ENCODE results near the gene SOS1. TPM values are rescaled to one million over a fixed set of nuclear protein-coding genes. Genes with fewer than 3 reads are reported as not detected.

SOS1 gene
- total RNA-seq, 1 experiment from 2014 or later = 28.4 TPM

DNA sequence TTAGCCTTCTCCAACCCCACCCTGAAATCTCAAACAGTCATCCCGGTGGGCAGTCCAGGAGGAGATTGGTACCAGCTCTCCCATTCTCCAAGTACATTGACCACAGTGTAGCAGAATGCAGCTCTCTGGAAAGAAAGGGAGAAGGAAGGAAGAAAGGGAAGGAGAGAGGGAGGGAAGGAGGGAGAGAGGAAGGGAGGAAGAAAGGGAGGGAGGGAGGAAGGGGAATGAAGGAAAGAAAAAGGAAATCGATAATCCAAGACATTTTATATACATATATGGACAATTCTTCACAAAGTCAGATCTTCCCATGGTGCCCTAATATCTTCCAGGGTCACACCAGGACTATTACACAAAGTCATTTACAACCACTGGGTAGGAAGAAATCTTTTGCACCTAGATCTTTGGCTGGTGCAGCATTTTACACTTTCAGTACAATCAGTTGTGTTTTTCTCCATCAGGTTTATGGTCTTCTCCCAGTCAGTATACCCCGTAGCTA lies 172.4 kb downstream of the SOS1 start:
- H3K9me3 Mint-ChIP-seq = no peaks in the 10 kb centered on the region
- ATAC-seq (no peak), DNase-seq (ENCODE audit: low spot score) (no peak)
- ChIA-PET POLR2A (interaction anchor here (1.1 kb wide), 2 partner anchors 172 to 197 kb away, joined by 3 to 7 read pairs; partner anchors contain the start of genes SOS1 and SRSF7), CTCF (interaction anchor here (0.5 to 4.1 kb wide), 55 partner anchors 9 to 737 kb away, joined by 3 to 121 read pairs (median 5); partner anchors contain the start of genes DHX57, MORN2 and SOS1)
- no peaks in the 10 kb centered on the region for H3K36me3 Mint-ChIP-seq
- peaks cover 26% of the 10 kb centered on the region for H3K4me1 Mint-ChIP-seq
- no peak overlapping the region for H3K4me3 Mint-ChIP-seq
- H3K27ac Mint-ChIP-seq = no peak overlapping the region
- H3K27me3 Mint-ChIP-seq (ENCODE audit: low read depth) = peaks cover 2% of the 10 kb centered on the region; the same call in 1 of the 2 replicates
- TF ChIP-seq, protein P1, sequence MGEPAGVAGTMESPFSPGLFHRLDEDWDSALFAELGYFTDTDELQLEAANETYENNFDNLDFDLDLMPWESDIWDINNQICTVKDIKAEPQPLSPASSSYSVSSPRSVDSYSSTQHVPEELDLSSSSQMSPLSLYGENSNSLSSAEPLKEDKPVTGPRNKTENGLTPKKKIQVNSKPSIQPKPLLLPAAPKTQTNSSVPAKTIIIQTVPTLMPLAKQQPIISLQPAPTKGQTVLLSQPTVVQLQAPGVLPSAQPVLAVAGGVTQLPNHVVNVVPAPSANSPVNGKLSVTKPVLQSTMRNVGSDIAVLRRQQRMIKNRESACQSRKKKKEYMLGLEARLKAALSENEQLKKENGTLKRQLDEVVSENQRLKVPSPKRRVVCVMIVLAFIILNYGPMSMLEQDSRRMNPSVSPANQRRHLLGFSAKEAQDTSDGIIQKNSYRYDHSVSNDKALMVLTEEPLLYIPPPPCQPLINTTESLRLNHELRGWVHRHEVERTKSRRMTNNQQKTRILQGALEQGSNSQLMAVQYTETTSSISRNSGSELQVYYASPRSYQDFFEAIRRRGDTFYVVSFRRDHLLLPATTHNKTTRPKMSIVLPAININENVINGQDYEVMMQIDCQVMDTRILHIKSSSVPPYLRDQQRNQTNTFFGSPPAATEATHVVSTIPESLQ (CRISPR knock-in tag; IDR thresholded peaks at IDR 0.05) = no peak
- TF ChIP-seq ATF1 (CRISPR knock-in tag; IDR thresholded peaks at IDR 0.05) (no peak), FOXJ3 (CRISPR knock-in tag; IDR thresholded peaks at IDR 0.05; ENCODE audit: borderline replicate concordance) (no peak), ZNF416 (CRISPR knock-in tag; IDR thresholded peaks at IDR 0.05) (no peak), CREM (CRISPR knock-in tag; IDR thresholded peaks at IDR 0.05) (no peak), SMAD4 (CRISPR knock-in tag; IDR thresholded peaks at IDR 0.05) (no peak), ZNF121 (CRISPR knock-in tag; IDR thresholded peaks at IDR 0.05) (no peak), ZNF138 (CRISPR knock-in tag; conservative IDR thresholded peaks at IDR 0.05) (no peak), TEAD4 (CRISPR knock-in tag; IDR thresholded peaks at IDR 0.05) (no peak)
- TF ChIP-seq, protein P2, sequence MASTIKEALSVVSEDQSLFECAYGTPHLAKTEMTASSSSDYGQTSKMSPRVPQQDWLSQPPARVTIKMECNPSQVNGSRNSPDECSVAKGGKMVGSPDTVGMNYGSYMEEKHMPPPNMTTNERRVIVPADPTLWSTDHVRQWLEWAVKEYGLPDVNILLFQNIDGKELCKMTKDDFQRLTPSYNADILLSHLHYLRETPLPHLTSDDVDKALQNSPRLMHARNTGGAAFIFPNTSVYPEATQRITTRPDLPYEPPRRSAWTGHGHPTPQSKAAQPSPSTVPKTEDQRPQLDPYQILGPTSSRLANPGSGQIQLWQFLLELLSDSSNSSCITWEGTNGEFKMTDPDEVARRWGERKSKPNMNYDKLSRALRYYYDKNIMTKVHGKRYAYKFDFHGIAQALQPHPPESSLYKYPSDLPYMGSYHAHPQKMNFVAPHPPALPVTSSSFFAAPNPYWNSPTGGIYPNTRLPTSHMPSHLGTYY (CRISPR knock-in tag; IDR thresholded peaks at IDR 0.05) = no peak
- TF ChIP-seq, protein P3, sequence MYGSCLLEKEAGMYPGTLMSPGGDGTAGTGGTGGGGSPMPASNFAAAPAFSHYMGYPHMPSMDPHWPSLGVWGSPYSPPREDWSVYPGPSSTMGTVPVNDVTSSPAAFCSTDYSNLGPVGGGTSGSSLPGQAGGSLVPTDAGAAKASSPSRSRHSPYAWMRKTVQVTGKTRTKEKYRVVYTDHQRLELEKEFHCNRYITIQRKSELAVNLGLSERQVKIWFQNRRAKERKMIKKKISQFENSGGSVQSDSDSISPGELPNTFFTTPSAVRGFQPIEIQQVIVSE (CRISPR knock-in tag; IDR thresholded peaks at IDR 0.05; ENCODE audit: borderline replicate concordance) = no peak

DNA sequence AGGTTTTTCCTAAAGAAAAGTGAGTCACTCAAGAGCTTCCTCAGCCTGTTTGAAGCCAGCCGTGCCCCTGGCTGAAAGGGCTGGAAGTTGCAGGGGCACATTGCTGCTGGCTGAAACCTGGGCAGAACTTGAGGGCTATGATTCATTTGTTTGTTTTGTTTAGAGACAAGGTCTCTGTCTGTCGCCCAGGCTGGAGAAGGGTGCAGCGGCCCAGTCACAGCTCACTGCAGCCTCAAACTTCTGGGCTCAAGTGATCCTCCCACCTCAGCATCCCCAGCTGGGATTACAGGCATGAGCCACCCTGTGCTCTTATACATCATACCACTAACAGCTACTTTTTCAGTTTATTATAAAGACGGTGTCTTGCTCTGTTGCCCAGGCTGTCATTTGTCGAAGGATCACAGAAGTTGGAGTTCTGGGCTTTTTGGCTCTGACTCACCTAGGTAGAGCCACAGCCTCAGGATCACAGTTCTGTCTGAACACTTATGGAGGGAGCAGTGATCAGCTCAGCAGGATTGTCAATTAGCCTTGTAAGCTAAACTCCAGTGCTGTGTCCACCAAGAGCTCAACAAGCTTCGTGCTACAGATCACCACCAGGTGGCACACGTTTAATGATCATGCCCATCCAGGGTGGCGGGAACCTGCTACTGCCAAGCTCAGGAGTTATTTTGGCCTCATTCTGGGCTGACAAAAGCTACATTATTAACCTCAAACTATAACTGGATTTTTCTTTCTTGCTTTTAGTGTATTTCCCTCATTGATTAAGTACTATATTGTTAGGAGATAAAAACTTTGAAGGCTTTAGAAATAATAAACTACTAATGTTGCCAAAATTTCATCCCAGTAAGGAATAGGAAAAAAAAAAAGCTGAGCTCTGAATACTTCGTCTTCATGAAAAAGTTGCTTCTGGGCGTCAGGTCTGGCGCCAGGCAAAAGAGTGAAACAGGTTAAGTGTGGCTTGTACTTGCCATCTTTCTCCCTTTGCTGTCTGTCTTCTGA lies 173.3 kb downstream of the SOS1 start:
- H3K27me3 Mint-ChIP-seq (ENCODE audit: low read depth) = peaks cover 2% of the 10 kb centered on the region; the same call in 1 of the 2 replicates
- H3K27ac Mint-ChIP-seq = no peak overlapping the region
- ChIA-PET POLR2A (interaction anchor here (1.1 kb wide), 2 partner anchors 173 to 196 kb away, joined by 3 to 7 read pairs; partner anchors contain the start of genes SOS1 and SRSF7), CTCF (interaction anchor here (0.5 to 4.1 kb wide), 80 partner anchors 8 to 790 kb away, joined by 3 to 121 read pairs (median 4); partner anchors contain the start of genes DHX57, MORN2 and SOS1)
- ATAC-seq (peak; percentile 92), DNase-seq (ENCODE audit: low spot score) (peak; percentile 82)
- H3K36me3 Mint-ChIP-seq = no peaks in the 10 kb centered on the region
- no peaks in the 10 kb centered on the region for H3K9me3 Mint-ChIP-seq
- H3K4me3 Mint-ChIP-seq = no peak overlapping the region
- peaks cover 31% of the 10 kb centered on the region for H3K4me1 Mint-ChIP-seq
- TF ChIP-seq, protein P4, sequence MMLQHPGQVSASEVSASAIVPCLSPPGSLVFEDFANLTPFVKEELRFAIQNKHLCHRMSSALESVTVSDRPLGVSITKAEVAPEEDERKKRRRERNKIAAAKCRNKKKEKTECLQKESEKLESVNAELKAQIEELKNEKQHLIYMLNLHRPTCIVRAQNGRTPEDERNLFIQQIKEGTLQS (CRISPR knock-in tag; conservative IDR thresholded peaks at IDR 0.05) = no peak
- no peak for TF ChIP-seq NFYB (CRISPR knock-in tag; conservative IDR thresholded peaks at IDR 0.05; ENCODE audit: low read depth)
- TF ChIP-seq, protein P5, sequence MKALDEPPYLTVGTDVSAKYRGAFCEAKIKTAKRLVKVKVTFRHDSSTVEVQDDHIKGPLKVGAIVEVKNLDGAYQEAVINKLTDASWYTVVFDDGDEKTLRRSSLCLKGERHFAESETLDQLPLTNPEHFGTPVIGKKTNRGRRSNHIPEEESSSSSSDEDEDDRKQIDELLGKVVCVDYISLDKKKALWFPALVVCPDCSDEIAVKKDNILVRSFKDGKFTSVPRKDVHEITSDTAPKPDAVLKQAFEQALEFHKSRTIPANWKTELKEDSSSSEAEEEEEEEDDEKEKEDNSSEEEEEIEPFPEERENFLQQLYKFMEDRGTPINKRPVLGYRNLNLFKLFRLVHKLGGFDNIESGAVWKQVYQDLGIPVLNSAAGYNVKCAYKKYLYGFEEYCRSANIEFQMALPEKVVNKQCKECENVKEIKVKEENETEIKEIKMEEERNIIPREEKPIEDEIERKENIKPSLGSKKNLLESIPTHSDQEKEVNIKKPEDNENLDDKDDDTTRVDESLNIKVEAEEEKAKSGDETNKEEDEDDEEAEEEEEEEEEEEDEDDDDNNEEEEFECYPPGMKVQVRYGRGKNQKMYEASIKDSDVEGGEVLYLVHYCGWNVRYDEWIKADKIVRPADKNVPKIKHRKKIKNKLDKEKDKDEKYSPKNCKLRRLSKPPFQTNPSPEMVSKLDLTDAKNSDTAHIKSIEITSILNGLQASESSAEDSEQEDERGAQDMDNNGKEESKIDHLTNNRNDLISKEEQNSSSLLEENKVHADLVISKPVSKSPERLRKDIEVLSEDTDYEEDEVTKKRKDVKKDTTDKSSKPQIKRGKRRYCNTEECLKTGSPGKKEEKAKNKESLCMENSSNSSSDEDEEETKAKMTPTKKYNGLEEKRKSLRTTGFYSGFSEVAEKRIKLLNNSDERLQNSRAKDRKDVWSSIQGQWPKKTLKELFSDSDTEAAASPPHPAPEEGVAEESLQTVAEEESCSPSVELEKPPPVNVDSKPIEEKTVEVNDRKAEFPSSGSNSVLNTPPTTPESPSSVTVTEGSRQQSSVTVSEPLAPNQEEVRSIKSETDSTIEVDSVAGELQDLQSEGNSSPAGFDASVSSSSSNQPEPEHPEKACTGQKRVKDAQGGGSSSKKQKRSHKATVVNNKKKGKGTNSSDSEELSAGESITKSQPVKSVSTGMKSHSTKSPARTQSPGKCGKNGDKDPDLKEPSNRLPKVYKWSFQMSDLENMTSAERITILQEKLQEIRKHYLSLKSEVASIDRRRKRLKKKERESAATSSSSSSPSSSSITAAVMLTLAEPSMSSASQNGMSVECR (CRISPR knock-in tag; IDR thresholded peaks at IDR 0.05; ENCODE audit: borderline replicate concordance) = no peak
- TF ChIP-seq, protein P3 (CRISPR knock-in tag; IDR thresholded peaks at IDR 0.05; ENCODE audit: borderline replicate concordance) = no peak
- TF ChIP-seq, protein P6, sequence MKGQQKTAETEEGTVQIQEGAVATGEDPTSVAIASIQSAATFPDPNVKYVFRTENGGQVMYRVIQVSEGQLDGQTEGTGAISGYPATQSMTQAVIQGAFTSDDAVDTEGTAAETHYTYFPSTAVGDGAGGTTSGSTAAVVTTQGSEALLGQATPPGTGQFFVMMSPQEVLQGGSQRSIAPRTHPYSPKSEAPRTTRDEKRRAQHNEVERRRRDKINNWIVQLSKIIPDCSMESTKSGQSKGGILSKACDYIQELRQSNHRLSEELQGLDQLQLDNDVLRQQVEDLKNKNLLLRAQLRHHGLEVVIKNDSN (CRISPR knock-in tag; IDR thresholded peaks at IDR 0.05) = no peak
- TF ChIP-seq ZNF671 (CRISPR knock-in tag; IDR thresholded peaks at IDR 0.05) = no peak
- TF ChIP-seq, protein P7, sequence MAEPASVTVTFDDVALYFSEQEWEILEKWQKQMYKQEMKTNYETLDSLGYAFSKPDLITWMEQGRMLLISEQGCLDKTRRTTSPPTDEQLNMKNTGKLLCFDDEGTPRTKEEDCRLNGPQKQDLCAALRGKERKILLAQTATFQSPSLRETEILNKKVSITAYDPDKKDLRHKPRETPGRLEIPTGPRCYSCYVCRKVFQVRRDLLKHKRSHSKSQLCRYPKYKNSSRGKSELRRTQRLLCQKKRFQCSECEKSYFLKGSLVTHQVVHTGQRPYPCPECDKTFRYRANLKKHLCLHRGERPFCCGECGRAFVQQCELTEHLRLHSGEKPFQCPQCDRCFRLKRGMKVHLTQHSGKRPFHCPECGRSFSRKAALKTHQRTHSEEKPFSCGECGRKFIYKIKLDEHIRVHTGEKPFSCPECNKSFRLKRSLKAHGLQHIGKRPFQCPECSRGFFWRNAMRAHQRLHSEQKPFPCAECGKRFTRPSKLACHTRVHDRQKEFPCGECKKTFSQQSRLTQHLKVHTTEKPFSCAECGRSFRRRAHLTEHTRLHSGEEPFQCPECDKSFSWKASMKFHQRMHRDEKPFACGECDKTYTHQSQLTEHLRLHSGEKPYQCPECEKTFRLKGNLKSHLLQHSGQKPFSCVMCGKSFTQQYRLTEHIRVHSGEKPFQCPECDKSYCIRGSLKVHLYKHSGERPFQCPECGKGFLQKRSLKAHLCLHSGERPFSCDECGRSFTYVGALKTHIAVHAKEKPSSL (CRISPR knock-in tag; conservative IDR thresholded peaks at IDR 0.05) = no peak
- peak; percentile 13; the same call in 1 of the 2 replicates for TF ChIP-seq GABPB1 (CRISPR knock-in tag; IDR thresholded peaks at IDR 0.05)

Data from WTC11 (cell line).